ENCODE measurements around the gene NDOR1.

The NDOR1 gene

DNA sequence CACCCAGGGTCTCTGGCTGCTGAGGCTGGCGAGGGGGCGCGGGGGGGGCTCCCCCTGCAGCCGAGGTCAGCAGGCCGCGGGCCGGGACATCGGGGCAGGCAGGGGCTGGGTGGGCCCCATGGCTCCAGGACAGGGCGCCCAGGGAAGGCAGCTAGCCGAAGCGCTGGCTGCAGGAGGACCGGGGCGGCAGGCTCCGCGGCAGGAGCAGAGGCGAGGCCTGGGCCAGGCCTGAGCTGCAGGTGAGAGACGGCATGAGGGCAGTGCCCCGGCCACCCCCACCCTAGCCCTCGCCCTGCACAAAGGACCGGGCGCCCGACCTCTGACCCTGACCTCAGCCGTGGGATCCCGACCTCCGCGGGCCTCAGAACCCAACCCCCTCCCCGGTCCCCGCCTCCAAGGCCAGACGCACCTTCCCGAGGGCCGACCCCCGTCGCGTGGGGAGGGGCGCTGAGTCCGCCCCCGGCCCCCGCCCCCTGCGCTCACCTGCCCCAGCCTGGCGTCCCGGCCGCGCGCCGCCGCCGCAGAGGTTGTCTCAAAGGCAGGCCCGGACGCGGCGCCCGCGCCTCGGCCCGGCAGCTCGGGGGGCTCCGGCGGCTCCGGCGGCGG, 16.1 kb downstream of the NDOR1 start:
- DNase-seq: no peak

DNA sequence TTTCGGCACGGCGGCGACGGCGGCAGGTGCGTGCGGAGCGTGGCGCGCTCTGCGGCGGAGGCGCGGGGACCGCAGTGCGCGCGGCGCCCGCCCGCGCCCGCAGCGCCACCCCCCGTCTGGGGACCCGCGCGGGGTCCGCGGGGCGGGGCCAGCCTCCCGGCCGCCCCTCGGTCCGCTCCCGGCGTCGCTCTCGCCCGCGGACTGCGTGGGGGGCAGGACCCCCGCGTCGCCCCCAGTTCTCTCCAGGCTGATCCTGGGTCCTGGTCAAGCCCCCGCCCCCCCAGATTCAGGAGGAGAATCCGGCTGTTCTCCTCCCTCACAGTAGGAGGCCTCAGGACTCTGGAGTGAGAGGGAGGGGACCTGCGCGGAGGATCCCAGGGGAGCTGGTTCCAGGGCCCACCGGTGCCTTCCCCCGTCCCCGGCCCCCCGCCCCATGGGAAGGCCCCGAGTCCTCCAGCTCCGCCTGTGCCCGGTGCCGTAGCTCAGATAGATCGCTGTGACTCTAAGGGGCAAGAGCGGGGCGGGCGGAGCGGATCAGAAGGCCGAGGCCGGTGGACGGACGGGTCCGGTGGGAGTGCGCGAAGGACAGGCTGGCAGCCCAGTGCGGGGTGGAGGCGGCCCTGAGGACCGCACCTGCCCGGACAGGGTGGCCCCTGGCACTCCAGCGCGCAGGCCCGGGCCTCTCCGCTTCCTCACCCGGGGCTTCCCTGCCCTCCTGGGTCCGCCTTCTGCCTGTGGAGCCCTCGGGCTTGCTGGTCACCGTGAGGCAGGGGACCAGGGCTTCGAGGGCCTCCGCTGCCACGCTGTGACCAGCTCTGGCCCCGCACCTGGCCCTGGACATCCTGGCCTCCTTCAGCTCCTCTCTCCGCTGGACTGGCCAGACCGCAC, 16.9 kb downstream of the NDOR1 start, which contains the start of gene RNF208:
RNF208 (minus strand) TSS at position 51 of the 888 bp plus-strand sequence. CDS start 1,028 bp downstream, outside the sequence.
- DNase-seq: peak; percentile 19

DNA sequence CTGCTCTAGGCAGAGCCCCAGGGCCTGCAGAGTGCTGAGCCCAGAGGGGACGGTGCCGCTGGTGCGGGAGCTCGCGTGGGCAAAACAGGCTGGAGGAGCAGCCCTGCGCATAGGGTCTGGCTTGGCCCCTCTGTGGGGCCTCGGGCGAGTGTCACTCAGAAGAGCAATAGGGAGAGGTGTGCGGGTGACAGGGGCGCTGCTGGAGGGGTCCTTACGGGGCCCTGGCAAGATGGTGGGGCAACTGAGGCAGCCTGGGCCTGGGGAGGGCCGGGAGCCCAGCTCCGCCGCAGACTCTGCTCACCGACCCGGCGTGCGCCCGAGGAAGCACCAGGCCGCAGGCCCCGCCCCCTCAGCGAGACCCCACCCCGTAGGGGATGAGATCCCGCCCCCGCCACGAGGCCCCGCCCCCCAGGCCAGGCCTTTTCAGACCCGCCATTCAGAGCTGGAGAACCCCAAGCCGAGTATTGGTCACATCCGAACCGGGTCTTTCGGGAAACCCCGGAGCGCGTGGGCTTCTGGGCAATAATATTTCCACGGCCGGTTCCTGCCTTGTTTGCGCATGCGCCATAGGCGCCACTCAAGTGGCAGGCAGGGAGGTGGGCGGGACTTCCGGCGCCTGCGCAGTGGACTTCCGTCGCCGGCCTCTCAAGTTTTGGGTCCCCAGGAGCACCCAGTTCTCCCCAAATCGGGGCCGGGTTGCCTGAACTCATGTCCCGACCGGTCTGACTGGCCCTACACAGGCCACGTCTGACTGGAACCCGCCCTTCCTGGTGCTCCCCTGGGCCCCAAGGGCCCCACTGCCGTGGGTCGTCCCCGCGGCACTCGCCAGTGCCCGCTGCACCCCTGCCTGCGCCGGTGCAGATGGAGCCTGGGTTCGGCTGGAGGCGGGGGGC, 17.8 kb downstream of the NDOR1 start:
- peak; percentile 87 for DNase-seq

DNA sequence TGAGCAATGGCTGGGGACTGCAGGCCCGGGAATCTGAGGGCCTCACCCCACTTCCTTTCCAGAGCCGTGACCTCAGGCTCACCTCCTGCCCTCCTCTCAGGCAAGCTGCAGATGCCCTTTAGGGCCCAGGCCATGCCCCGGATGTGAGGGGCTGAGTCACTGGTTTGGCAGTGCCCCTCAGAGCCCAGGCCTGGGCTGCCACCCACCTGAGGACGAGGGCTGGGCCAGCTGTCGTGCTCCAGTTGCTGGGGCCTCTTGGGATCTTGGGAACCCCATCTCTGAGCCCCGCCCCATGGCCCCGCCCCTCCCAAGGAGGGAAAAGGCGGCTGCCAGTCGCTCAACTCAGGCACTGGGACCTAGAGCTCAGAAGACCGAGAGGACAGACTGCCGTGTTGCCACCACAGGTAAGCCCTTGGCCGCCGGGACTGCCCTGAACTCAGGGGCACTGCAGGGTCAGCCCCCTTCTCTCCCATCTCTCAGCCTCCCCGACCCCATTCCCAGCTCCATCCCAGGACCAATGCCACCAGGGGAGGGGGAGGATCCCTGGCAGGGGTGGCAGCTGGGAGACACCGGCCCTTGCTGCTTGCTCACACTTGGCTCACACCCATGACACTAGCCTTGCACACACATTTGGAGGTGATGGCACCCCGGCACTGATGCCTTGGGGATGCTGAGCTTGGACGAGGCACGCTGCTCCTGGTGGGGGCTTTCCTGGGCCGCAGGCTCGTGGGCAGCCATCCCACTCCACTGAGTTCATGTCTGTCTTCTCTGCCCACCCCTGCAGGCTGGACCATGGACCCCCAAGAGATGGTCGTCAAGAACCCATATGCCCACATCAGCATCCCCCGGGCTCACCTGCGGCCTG, 19.6 kb downstream of the NDOR1 start, which contains the start of gene CYSRT1:
CYSRT1 (plus strand) TSS at position 345 of the 865 bp plus-strand sequence; CDS start at position 793, 448 bp downstream.
- DNase-seq: no peak

DNA sequence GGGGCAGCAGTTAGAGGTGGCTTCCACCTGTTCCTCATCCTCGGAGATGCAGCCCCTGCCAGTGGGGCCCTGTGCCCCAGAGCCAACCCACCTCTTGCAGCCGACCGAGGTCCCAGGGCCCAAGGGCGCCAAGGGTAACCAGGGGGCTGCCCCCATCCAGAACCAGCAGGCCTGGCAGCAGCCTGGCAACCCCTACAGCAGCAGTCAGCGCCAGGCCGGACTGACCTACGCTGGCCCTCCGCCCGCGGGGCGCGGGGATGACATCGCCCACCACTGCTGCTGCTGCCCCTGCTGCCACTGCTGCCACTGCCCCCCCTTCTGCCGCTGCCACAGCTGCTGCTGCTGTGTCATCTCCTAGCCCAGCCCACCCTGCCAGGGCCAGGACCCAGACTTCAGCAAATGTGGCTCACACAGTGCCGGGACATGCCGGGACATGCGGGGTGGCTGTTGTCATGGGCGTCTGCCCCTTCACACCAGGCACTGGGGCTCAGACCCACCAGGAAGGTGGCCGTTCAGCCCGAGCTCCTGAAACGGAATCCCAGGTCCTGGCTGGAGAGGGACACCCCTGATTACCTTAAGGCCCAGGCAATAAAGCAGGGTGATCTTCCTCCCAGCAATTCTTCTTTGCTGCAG, 20.3 kb downstream of the NDOR1 start:
- DNase-seq: no peak

DNA sequence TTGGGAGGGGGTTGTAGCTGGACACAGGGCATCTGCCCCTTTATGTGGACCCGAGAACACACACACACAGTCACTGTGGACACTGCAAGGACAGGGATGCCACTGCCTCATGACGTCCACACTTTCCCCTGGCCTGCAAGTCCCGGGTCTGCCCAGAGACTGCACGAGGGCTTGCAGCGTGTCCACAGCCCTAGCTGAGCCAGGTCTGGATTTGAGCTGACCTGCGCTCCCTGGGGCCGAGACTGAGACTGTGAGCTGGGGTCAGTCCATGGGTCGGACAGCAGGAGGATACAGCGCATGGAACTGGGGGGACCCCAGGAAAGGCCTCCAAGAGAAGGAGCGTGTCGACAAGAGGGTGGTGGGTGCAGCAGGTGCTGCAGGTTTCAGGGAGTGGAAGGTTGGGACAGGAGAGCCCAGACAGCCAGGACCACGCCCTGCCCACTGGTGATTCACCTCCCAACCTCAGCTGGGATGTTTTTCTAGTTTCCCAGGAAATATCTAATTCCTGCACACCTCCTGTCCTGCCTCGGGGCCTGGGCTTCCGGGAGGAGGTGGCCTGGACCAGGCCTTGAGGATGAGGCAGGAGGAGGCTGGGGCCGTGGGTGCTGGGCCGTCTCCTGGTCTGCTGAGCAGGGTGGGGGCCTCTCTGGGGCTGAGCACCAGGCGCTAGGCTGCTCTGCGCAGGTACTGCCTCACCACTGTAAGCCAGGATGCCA, 21.0 kb downstream of the NDOR1 start:
- DNase-seq: no peak

DNA sequence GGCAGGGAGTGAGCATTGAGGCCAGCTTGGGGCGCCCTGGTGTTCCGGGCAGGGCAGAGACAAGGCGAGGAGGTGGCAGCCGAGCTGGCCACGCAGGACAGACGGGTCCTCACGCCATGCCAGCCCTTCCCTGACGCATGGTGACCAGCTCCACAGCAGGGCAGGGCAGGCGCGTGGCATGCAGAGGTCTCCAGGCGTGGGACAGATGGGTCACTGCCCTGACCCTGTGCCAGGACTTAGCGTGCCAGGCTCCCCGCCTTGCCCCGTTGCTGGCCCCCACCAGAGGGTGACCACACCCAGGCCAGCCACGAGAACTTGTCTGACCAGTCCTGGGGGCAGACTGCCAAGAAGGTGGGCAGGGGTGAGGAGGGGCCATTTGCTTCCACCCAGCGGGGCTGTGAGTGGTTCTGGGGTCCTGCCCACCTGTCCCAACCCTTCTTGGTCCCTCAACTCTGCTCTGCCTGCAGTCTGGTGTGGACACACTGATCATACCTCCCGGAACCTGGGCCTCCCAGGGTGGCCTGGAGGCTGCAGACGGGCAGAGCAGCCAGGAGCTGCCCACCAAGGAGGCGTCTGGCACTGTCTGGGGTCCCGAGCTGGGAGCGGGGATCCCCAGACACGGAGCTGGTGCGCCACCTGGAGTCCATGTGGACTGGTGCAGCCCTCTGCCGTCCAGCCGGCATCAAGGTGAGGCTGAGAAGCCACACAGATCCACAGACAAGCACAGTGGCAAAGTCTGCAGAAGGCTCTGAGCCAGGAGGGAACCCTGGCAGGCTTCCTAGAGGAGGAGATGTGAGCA, 21.8 kb downstream of the NDOR1 start, which contains the start of gene RNF224:
RNF224 (plus strand) TSS at position 449 of the 799 bp plus-strand sequence. CDS start 834 bp downstream, outside the sequence.
- peak; percentile 59 for DNase-seq

DNA sequence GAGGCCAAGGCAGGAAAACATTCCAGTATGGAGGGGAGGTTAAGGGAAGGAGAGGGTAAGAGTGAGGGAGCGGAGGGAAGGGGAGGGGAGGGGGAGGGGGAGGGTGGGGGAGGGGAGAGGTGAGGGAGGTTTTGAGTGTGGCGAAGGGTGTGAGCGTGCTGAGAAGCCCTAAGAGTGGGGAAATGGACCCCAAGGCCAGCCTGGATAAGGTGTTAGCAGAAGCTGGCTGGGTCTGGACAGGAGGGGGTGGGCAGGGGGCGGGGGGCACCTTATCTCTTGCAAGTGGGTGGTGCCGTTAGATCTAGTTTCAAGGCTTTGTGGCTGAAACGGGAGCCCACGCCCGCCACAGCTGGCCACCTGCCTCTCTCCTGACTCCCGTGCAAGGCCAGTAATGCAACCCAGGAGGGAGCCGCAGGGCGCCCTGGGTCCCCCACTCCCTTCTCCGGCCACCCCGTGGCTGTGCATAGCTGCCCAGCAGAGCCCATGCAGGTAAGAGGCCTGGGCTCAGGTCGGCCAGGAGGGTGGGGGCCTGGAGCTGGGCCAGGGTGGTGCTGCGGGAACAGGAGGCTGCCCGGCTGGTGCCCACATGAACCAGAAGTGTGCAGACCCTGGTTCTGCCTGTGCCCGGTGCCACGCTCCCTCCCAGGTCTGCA, 22.5 kb downstream of the NDOR1 start:
- DNase-seq: no peak

DNA sequence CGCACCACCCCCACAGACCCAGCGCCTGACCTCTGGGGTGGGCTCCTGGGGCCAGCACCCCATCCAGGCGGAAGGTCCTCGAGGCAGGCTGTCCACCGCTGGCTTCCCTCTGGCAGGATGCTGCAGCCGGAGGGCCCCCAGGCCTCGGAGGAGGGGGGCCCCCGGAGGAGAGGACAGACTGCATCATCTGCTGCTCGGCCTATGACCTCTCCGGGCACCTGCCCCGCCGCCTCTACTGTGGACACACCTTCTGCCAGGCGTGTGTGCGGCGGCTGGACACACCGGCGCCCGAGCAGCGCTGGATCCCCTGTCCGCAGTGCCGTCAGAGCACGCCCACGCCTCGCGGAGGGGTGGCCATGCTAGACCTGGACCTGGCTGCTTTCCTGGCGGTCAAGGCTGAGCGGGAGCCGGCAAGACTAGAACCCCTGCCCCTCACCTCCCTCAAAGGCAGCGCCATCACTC, 23.0 kb downstream of the NDOR1 start:
- no peak for DNase-seq

DNA sequence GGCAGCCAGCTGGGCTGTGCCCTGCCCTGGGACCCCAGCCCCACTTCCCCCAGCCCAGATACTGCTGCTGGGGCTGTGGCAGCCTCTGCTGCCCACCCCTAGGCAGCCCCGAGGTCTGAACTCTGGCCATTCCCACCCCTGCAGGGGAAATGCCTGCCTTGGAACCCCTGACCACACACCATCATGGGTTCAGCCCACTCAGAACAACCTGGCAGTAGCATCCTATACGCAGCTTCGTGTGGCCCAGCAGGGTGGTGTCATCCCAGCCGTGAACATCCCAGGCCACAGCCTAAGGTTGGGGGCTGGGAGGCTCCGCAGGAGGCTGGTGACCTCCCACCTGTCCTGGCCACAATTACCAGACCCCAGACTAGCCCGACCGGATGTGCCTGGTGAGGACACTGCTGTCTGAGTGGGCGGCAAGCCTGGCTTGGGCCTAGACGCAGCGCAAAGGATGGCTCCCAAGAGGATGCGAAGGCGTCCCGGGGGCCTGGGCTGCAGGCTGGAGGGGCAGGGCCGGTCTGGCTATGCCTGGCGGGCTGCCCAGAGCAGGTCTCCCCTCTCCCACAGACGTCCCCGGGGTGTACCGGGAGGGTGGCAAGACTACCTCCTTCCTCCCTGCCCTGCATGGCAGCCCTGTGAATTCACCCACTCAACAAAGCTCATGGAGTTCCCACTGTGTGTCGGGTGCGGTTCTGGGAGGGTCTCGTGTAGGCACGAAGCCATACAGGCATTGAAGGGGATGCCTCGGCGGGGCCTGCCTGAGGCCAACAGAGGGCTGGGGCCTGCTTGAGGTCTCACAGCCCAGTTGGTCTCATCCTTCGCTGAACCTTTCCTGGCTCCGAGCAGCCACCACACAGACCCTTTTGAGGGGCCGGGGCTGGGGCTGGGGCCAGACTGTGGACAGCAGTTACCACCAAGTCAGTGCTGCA, 23.7 kb downstream of the NDOR1 start:
- DNase-seq: no peak

DNA sequence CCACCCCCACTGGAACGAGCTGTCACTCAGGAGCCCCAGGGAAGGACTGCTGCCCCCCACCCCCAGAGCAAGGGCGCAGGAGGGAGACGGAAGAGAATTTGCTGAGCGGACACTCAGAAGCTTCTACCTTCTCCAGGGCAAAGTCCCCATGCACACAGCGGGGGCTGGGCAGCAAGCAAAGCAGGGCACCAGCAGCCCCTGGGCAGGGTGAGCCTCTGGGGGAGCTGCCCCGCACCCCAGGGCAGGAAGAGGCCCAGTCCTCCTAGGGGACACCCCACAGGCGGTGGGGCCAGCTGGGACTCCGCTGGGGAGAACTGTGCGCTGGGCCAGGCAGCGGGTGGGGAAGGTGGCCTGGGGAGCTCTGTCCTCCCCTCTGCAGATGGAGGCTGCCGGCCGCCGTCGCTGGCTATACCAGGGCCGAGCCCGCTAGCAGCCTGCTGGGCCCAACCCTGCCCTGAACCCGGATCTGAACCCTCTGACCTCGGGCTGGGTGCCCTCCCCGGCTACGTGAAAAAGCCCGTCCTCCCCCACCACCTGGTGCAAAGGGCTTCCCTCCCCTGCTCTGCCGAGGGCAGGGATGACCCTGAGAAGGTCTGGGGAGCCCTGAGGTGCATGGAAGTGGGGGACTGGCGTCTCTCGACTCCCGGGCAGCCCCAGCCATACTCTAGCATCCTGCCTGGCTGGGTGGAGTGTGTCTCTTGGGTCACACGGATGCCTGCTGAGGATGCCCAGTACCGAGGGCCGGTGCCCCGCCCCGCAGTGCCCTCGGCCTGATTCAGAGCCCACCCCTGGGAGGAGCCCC, 24.6 kb downstream of the NDOR1 start:
- DNase-seq: no peak

DNA sequence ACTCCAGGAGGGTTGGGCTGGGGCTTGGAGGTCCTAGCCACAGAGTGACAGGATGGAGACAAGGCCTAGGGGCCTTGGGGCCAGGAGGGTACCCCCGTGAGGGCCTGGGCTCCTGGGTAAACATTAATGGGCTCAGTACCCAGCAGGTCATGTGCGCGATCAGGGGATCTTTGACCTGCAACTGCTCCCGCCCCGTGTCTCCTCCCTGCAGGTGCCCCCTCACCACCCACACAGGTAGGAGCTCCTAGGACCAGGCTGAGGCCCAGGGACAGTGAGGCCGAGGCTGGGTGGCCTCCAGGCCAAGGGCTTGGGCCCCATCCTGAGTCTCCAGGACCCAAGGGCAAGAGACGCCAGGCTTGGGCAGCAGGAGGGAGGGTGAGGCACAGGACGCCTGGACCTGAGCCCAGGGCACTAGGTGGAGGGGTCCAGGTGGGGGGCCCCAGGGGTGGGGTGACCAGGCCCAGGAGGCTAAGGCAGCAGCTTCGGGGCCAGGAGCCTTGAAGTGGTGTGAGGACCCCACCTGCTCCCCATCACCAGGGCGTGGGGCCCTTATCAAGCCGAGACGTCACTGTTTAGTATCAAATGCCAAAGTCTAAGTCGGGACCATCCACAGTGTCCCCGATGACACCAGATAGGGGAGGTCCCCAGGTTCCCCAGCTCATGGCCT, 25.3 kb downstream of the NDOR1 start, which contains the start of gene SLC34A3:
SLC34A3 (plus strand) TSS at position 197 of the 667 bp plus-strand sequence. CDS start 802 bp downstream, outside the sequence.
- DNase-seq: no peak

DNA sequence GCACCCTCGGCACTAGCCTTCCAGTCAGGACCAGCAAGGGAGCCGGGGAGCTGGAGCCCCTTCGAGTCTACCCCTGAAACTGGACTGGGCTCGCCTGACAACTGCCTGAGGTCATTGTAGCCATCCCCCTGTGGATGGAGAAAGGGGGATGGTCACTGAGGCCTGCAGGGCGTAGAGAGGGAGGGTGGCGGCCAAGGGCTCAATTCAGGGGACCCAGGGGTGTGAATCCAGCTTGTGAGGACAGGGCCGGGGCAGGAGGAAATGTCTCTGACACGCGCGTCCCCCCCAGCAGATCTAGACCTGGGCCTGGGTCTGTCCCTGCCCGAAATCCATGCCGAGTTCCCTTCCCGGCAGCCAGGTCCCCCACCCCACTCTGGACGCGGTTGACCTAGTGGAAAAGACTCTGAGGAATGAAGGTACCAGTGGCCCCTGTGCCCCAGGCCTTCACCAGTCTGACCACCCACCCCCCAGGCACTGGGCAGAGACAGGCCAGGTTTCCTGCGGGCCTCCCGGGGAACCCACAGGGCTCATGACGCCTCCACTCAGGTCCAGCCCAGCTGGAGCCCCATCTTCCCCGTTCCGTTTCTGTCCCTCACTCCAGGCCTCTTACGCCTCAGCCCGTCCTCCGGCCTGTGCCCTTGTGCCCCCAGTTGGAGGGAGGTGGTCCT, 26.0 kb downstream of the NDOR1 start:
- DNase-seq: no peak

DNA sequence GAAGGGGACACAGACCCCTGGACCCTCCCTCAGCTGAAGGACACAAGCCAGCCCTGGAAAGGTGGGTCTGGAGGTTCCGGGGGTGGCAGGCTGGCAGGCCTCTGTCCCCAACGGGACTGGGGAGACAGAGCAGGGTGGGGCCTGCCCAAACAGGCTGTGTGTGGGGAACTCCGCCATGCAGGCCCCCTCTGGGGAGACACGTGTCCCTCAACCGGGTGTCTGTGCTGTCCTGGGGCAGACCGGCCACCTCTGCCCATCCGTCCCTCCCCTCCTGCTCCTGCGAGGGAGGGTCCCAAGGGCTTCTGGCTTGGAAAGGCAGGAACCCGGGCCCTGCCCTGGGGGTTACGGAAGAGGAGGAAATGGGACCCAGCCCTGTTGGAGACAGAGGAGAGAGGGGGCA, 26.6 kb downstream of the NDOR1 start:
- DNase-seq: no peak

DNA sequence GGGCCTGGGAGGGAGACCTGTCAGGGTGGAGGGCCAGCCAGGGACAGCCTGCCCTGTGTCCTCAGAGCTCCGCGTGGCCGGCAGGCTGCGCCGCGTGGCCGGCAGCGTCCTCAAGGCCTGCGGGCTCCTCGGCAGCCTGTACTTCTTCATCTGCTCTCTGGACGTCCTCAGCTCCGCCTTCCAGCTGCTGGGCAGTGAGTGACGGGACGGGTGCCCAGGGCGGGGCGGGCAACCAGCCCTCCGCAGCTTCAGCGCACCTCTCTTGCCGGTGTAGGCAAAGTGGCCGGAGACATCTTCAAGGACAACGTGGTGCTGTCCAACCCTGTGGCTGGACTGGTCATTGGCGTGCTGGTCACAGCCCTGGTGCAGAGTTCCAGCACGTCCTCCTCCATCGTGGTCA, 27.0 kb downstream of the NDOR1 start:
- no peak for DNase-seq
